ENCODE measurements around the gene TMEM132D. TPM values are rescaled to one million over a fixed set of nuclear protein-coding genes. Genes with fewer than 3 reads are reported as not detected.

The TMEM132D gene
- total RNA-seq, 3 donors from 2014 or later: 0.09 to 0.24 (median 0.12) TPM

GRCh38 chr12:129036135-129036534 is 867.7 kb downstream of the TMEM132D start:
- Histone ChIP-seq H3K9me3 (peaks cover 1% of the 10 kb centered on the region), H3K36me3 (ENCODE audit: low read depth) (no peaks in the 10 kb centered on the region), H3K4me1 (ENCODE audit: low read depth) (no peaks in the 10 kb centered on the region), H3K4me3 (no peak overlapping the region)
- ATAC-seq (no peak), DNase-seq (no peak)
- no peak for TF ChIP-seq CTCF (IDR thresholded peaks at IDR 0.05)
- intact Hi-C loops (cut with DNase I, micrococcal nuclease): no loop called here

GRCh38 chr12:129034558-129035289 is 869.1 kb downstream of the TMEM132D start:
- no peak for ATAC-seq
- Histone ChIP-seq H3K9me3 (peaks cover 2% of the 10 kb centered on the region), H3K36me3 (ENCODE audit: low read depth) (no peaks in the 10 kb centered on the region), H3K4me3 (no peak overlapping the region), H3K4me1 (ENCODE audit: low read depth) (no peaks in the 10 kb centered on the region)
- TF ChIP-seq CTCF (IDR thresholded peaks at IDR 0.05): no peak
- no peak for DNase-seq
- intact Hi-C loops (cut with DNase I, micrococcal nuclease): no loop called here

GRCh38 chr12:129028844-129029243 is 875.0 kb downstream of the TMEM132D start:
- no peak overlapping the region for H3K4me3 ChIP-seq
- no peaks in the 10 kb centered on the region for H3K36me3 ChIP-seq (ENCODE audit: low read depth)
- no peaks in the 10 kb centered on the region for H3K4me1 ChIP-seq (ENCODE audit: low read depth)
- intact Hi-C loops (cut with DNase I, micrococcal nuclease): no loop called here
- TF ChIP-seq CTCF (IDR thresholded peaks at IDR 0.05): no peak
- no peak for DNase-seq
- ATAC-seq: no peak
- peaks cover 2% of the 10 kb centered on the region for H3K9me3 ChIP-seq

- intact Hi-C loops (cut with DNase I, micrococcal nuclease): no loop called here
- ATAC-seq: no peak
- no peak for TF ChIP-seq CTCF (IDR thresholded peaks at IDR 0.05)
These were observed 878.8 kb downstream of the TMEM132D start for GRCh38 chr12:129025055-129025454.

More at GRCh38 chr12:129025055-129025454, 878.8 kb downstream of the TMEM132D start:
- Histone ChIP-seq H3K9me3 (peaks cover 1% of the 10 kb centered on the region), H3K4me3 (no peak overlapping the region), H3K4me1 (ENCODE audit: low read depth) (no peaks in the 10 kb centered on the region), H3K36me3 (ENCODE audit: low read depth) (no peaks in the 10 kb centered on the region)
- no peak for DNase-seq

All from mucosa of descending colon (tissue), 3 donors.